HCT116 (cell line): ENCODE data around the gene FCMR. TPM values are rescaled to one million over a fixed set of nuclear protein-coding genes. Genes with fewer than 3 reads are reported as not detected.

Source experiments
- ATAC-seq: fragments of 200-7000 bp; cut with Tn5 transposase; 2 replicates; pipeline ENCODE4 v1.9.1; 2020; ENCODE audit warnings: mild to moderate bottlenecking, moderate library complexity
- BruUV-seq: library from RNA; stranded (reverse); fragments of 400-500 nt; replicated peaks from 2 replicates; lab custom pipeline; 2021; lab: Mats Ljungman, UMichigan
- CTCF ChIA-PET: fragments of 300-600 bp; sonication (Branson Sonifier 250); formaldehyde crosslinking; loops from one replicate; lab custom pipeline; 2021; ENCODE audit warnings: antibody characterized with exemption; lab: Charles Lee
- POLR2A ChIA-PET: fragments of 300-600, 350-600 bp; sonication (Branson Sonifier 250); formaldehyde crosslinking; loops from one replicate; lab custom pipeline; 2021; ENCODE audit warnings: antibody characterized with exemption; lab: Charles Lee
- RAD21 ChIA-PET, 2 experiments: fragments of 300-600 bp; sonication (Branson Sonifier 250); formaldehyde crosslinking; loops; one replicate each; lab custom pipeline; 2023; ENCODE audit warnings: low total read pairs in 2 of 2; ENCODE audit not compliant: uncharacterized antibody in 2 of 2, unreplicated experiment in 2 of 2, low non-redundant PET in 1 of 2; lab: Charles Lee
- DNase-seq: peaks from one replicate; pipeline ENCODE4 v3.0.0-alpha.2; 2010; ENCODE audit warnings: low read depth, low spot score
- H2AFZ ChIP-seq: fragments of 200-600 bp; shearing (Covaris generic), sonication (generic); 2 replicates; pipeline ENCODE4 v1.6.1; 2017; ENCODE audit warnings: low read depth, mixed run types, mixed read lengths, antibody characterized with exemption, low read length; ENCODE audit not compliant: poor library complexity, severe bottlenecking
- H3K27ac ChIP-seq: 2 replicates; pipeline ENCODE4 v1.5.1; 2012; ENCODE audit warnings: low read depth, low read length
- H3K27me3 ChIP-seq: fragments of 200-600 bp; sonication (generic); 2 replicates; pipeline ENCODE4 v1.6.1; 2016; ENCODE audit warnings: mixed run types, low read length, mixed read lengths; ENCODE audit not compliant: insufficient read depth
- H3K36me3 ChIP-seq, 2 experiments: fragments of 200-500 bp in 1 of 2; fragments of 200-600 bp in 1 of 2; sonication (Bioruptor generic) in 1 of 2; sonication (generic) in 1 of 2; 2 replicates each; pipeline versions ENCODE4 v1.5.1 to v1.6.1; 2014 to 2016; ENCODE audit warnings: low read length in 2 of 2, inconsistent platforms in 1 of 2, mixed read lengths in 1 of 2, mixed run types in 1 of 2; ENCODE audit not compliant: insufficient read depth in 2 of 2, control insufficient read depth in 1 of 2
- H3K4me1 ChIP-seq, 2 experiments: fragments of 200-600 bp in 1 of 2; sonication (generic) in 1 of 2; 2 replicates each; pipeline versions ENCODE4 v1.5.1 to v1.6.1; 2012 to 2017; ENCODE audit warnings: low read length in 2 of 2, inconsistent platforms in 1 of 2, mild to moderate bottlenecking in 1 of 2, mixed read lengths in 1 of 2, mixed run types in 1 of 2, moderate library complexity in 1 of 2; ENCODE audit not compliant: insufficient read depth in 2 of 2, control insufficient read depth in 1 of 2
- H3K4me2 ChIP-seq: fragments of 200-600 bp; sonication (generic); 2 replicates; pipeline ENCODE4 v1.6.1; 2017; ENCODE audit warnings: mixed run types, low read length, mixed read lengths
- H3K4me3 ChIP-seq, 2 experiments: fragments of 200-600 bp in 1 of 2; sonication (generic) in 1 of 2; replicated peaks in 1 of 2; 2 replicates each; pipeline ENCODE4 v1.5.1; 2011 to 2016; ENCODE audit warnings: low read length in 2 of 2, control low read depth in 1 of 2, low read depth in 1 of 2, mild to moderate bottlenecking in 1 of 2, mixed read lengths in 1 of 2, mixed run types in 1 of 2
- H3K79me2 ChIP-seq: fragments of 200-600 bp; sonication (generic); 2 replicates; pipeline ENCODE4 v1.6.1; 2017; ENCODE audit warnings: mild to moderate bottlenecking, mixed run types, low read length, moderate library complexity, mixed read lengths; ENCODE audit not compliant: insufficient read depth
- H3K9ac ChIP-seq: fragments of 200-600 bp; sonication (generic); 2 replicates; pipeline ENCODE4 v1.6.1; 2016; ENCODE audit warnings: low read length, mixed read lengths
- H3K9me2 ChIP-seq: fragments of 200-600 bp; sonication (generic), shearing (Covaris generic); 2 replicates; pipeline ENCODE4 v1.6.1; 2017; ENCODE audit warnings: mixed run types, mild to moderate bottlenecking, moderate library complexity; ENCODE audit not compliant: insufficient read depth
- H3K9me3 ChIP-seq, 2 experiments: fragments of 200-500 bp in 1 of 2; fragments of 200-600 bp in 1 of 2; sonication (Bioruptor generic) in 1 of 2; sonication (generic) in 1 of 2; 2 replicates each; pipeline ENCODE4 v1.6.1; 2014 to 2017; ENCODE audit warnings: low read length in 2 of 2, mixed read lengths in 2 of 2, inconsistent platforms in 1 of 2, low read depth in 1 of 2, mild to moderate bottlenecking in 1 of 2, mixed run types in 1 of 2, moderate library complexity in 1 of 2; ENCODE audit not compliant: control insufficient read depth in 1 of 2, insufficient read depth in 1 of 2
- H4K20me1 ChIP-seq: fragments of 200-600 bp; sonication (generic), shearing (Covaris generic); 2 replicates; pipeline ENCODE4 v1.6.1; 2017; ENCODE audit warnings: mixed run types, mild to moderate bottlenecking, moderate library complexity; ENCODE audit not compliant: insufficient read depth
- CBX3 ChIP-seq: IDR thresholded peaks from 2 replicates; pipeline ENCODE4 v1.6.1; 2012; ENCODE audit warnings: low read depth
- ELF1 ChIP-seq: IDR thresholded peaks from 2 replicates; pipeline ENCODE4 v1.6.1; 2012; ENCODE audit warnings: low read depth, borderline replicate concordance
- EZH2 ChIP-seq: fragments of 200-600 bp; sonication (generic); IDR thresholded peaks from 2 replicates; pipeline ENCODE4 v1.6.1; 2017; ENCODE audit warnings: antibody characterized with exemption, mixed run types
- EZH2phosphoT487 ChIP-seq: fragments of 200-600 bp; IDR thresholded peaks from 2 replicates; pipeline ENCODE4 v1.6.1; 2018; ENCODE audit warnings: antibody characterized with exemption, borderline replicate concordance
- JUND ChIP-seq: IDR thresholded peaks from 2 replicates; pipeline ENCODE4 v1.6.1; 2012
- POLR2AphosphoS5 ChIP-seq: IDR thresholded peaks from 2 replicates; pipeline ENCODE4 v1.6.1; 2011; ENCODE audit warnings: mild to moderate bottlenecking, low read depth, low read length, moderate library complexity
- RAD21 ChIP-seq: IDR thresholded peaks from 2 replicates; pipeline ENCODE4 v1.6.1; 2012; ENCODE audit warnings: low read depth, mild to moderate bottlenecking
- YY1 ChIP-seq: IDR thresholded peaks from 2 replicates; pipeline ENCODE4 v1.6.1; 2011; ENCODE audit warnings: low read length, low read depth, moderate library complexity, mild to moderate bottlenecking; ENCODE audit not compliant: insufficient replicate concordance; ENCODE audit errors: extremely low read depth
- ZFX ChIP-seq: fragments of 450-650 bp; IDR thresholded peaks from 2 replicates; pipeline ENCODE4 v1.6.1; 2017
- ZNF274 ChIP-seq: fragments of 200-500 bp; sonication (Bioruptor generic); IDR thresholded peaks from 2 replicates; pipeline ENCODE4 v1.6.1; 2014; ENCODE audit warnings: mild to moderate bottlenecking, low read depth, low read length, inconsistent platforms
- intact Hi-C: fragments of 100-400 bp; cut with micrococcal nuclease; formaldehyde crosslinking; loops from 2 replicates; pipeline ENCODE4 v1.10.0; 2022
- total RNA-seq: library from RNA; stranded (reverse); gene quantifications from one replicate; pipeline ENCODE4 v1.2.1, GENCODE V29; 2021; ENCODE audit not compliant: unreplicated experiment
- TF ChIP-seq, protein P1 (sequence below), 3 experiments: fragments of 200-600 bp in 1 of 3; sonication (generic) in 1 of 3; IDR thresholded peaks in 2 of 3; conservative IDR thresholded peaks in 1 of 3; 2 replicates each; pipeline ENCODE4 v1.5.1; 2012 to 2017; ENCODE audit warnings: low read depth in 2 of 3, low read length in 2 of 3, antibody characterized with exemption in 1 of 3, borderline replicate concordance in 1 of 3, control low read depth in 1 of 3, mild to moderate bottlenecking in 1 of 3, mixed read lengths in 1 of 3, mixed run types in 1 of 3, moderate library complexity in 1 of 3; ENCODE audit not compliant: insufficient read depth in 1 of 3
- TF ChIP-seq, protein P2 (sequence below): IDR thresholded peaks from 2 replicates; pipeline ENCODE4 v1.6.1; 2012; ENCODE audit warnings: low read depth
- TF ChIP-seq, protein P3 (sequence below): IDR thresholded peaks from 2 replicates; pipeline ENCODE4 v1.6.1; 2012

The FCMR gene
- total RNA-seq, 1 experiment from 2014 or later = 0.61 TPM

DNA sequence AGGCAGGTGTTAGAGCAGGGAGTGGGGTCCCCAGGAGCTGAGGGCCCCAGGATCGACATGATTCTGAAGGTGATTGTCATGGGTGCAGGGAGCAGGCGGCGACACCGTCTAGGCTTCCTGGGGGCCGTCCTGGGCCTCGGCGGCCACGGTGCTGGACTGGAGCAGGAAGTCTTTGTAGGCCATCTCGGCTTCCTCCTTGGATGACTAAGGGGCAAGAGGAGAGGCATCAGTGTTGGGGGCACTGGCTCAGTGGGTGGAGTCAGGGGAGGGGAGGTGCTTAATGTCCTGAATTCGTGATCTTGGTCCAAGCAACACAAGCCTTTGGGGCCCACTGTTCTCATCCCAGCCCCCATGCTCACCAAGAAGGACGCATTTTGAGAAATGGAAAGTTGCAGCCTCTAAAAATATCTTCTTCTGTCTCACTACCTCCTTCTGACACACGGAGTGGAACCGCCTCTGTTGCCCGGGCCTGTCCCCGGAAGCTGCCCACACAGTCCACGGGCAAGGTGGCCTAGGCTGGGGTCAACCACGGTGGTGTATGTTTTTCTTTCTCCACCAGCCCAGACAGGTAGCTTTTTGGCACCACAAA lies 8.6 kb upstream of the FCMR start:
- no peak overlapping the region for H3K27ac ChIP-seq
- RAD21 ChIA-PET = no interaction called here
- H4K20me1 ChIP-seq = no peaks in the 10 kb centered on the region
- TF ChIP-seq, protein P1, sequence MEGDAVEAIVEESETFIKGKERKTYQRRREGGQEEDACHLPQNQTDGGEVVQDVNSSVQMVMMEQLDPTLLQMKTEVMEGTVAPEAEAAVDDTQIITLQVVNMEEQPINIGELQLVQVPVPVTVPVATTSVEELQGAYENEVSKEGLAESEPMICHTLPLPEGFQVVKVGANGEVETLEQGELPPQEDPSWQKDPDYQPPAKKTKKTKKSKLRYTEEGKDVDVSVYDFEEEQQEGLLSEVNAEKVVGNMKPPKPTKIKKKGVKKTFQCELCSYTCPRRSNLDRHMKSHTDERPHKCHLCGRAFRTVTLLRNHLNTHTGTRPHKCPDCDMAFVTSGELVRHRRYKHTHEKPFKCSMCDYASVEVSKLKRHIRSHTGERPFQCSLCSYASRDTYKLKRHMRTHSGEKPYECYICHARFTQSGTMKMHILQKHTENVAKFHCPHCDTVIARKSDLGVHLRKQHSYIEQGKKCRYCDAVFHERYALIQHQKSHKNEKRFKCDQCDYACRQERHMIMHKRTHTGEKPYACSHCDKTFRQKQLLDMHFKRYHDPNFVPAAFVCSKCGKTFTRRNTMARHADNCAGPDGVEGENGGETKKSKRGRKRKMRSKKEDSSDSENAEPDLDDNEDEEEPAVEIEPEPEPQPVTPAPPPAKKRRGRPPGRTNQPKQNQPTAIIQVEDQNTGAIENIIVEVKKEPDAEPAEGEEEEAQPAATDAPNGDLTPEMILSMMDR (IDR thresholded peaks at IDR 0.05 in 2 of 3, conservative IDR thresholded peaks at IDR 0.05 in 1 of 3; ENCODE audit: borderline replicate concordance in 1 of 3, insufficient read depth in 1 of 3, low read depth in 2 of 3, low read length in 2 of 3) = no peak
- TF ChIP-seq CBX3 = no peak
- TF ChIP-seq ZNF274 = no peak
- TF ChIP-seq, protein P2, sequence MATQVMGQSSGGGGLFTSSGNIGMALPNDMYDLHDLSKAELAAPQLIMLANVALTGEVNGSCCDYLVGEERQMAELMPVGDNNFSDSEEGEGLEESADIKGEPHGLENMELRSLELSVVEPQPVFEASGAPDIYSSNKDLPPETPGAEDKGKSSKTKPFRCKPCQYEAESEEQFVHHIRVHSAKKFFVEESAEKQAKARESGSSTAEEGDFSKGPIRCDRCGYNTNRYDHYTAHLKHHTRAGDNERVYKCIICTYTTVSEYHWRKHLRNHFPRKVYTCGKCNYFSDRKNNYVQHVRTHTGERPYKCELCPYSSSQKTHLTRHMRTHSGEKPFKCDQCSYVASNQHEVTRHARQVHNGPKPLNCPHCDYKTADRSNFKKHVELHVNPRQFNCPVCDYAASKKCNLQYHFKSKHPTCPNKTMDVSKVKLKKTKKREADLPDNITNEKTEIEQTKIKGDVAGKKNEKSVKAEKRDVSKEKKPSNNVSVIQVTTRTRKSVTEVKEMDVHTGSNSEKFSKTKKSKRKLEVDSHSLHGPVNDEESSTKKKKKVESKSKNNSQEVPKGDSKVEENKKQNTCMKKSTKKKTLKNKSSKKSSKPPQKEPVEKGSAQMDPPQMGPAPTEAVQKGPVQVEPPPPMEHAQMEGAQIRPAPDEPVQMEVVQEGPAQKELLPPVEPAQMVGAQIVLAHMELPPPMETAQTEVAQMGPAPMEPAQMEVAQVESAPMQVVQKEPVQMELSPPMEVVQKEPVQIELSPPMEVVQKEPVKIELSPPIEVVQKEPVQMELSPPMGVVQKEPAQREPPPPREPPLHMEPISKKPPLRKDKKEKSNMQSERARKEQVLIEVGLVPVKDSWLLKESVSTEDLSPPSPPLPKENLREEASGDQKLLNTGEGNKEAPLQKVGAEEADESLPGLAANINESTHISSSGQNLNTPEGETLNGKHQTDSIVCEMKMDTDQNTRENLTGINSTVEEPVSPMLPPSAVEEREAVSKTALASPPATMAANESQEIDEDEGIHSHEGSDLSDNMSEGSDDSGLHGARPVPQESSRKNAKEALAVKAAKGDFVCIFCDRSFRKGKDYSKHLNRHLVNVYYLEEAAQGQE = no peak
- no peak for TF ChIP-seq YY1
- TF ChIP-seq RAD21 = no peak
- no peak for TF ChIP-seq ZFX
- no peak for TF ChIP-seq EZH2phosphoT487
- TF ChIP-seq POLR2AphosphoS5 = no peak
- no peak for TF ChIP-seq EZH2
- TF ChIP-seq ELF1 = no peak
- TF ChIP-seq, protein P3, sequence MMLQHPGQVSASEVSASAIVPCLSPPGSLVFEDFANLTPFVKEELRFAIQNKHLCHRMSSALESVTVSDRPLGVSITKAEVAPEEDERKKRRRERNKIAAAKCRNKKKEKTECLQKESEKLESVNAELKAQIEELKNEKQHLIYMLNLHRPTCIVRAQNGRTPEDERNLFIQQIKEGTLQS = no peak
- no peak for TF ChIP-seq JUND
- no peaks in the 10 kb centered on the region for H3K9me2 ChIP-seq
- no peaks in the 10 kb centered on the region for H3K9me3 ChIP-seq
- no peaks in the 10 kb centered on the region for H3K79me2 ChIP-seq
- intact Hi-C loops = no loop called here
- DNase-seq (no peak), ATAC-seq (no peak)
- no TSS peak for BruUV-seq
- no peak overlapping the region for H3K4me2 ChIP-seq
- no peak overlapping the region for H3K4me3 ChIP-seq
- POLR2A ChIA-PET = no interaction called here
- no peaks in the 10 kb centered on the region for H3K27me3 ChIP-seq
- no peaks in the 10 kb centered on the region for H3K36me3 ChIP-seq
- CTCF ChIA-PET = interaction anchor here (0.6 to 0.8 kb wide), 2 partner anchors 49 to 82 kb away, joined by 3 read pairs; no protein-coding TSS in a partner anchor
- H3K4me1 ChIP-seq = peaks cover 0 to 9% of the 10 kb centered on the region in 2 experiments; a peak in 2 of 4 replicates
- H3K9ac ChIP-seq = no peak overlapping the region
- H2AFZ ChIP-seq = no peak overlapping the region
